Naive thymus-derived CD4-positive, alpha-beta T cell (primary cell): Measurements from ENCODE around the gene FKBP9. TPM values are rescaled to one million over a fixed set of nuclear protein-coding genes. Genes with fewer than 3 reads are reported as not detected.
"Not testable (repeated sequence)": the region's sequence is repeated elsewhere in the genome, so short reads cannot be mapped to it uniquely, and the experiment has no call there.

Source experiments
- ATAC-seq: fragments of 150-1000 bp; cut with Tn5 transposase; 2 replicates; pipeline ENCODE4 v1.10.0; 2021; ENCODE audit warnings: mild to moderate bottlenecking, moderate library complexity
- CTCF ChIA-PET: fragments of 350-600 bp; sonication (Branson Sonifier 250); formaldehyde crosslinking; loops from one replicate; lab custom pipeline; 2021; ENCODE audit warnings: antibody characterized with exemption; lab: Charles Lee
- POLR2A ChIA-PET: fragments of 350-600 bp; sonication (Branson Sonifier 250); formaldehyde crosslinking; loops from one replicate; lab custom pipeline; 2021; ENCODE audit warnings: antibody characterized with exemption, inconsistent platforms; lab: Charles Lee
- DNase-seq, 9 donors: peaks; one replicate each; pipeline versions ENCODE4 v3.0.0 to v3.0.0-alpha.2; 2020 to 2022; ENCODE audit warnings: mixed read lengths in 1 of 9
- H3K27ac ChIP-seq: one replicate; pipeline ENCODE4 v1.7.0; 2013; ENCODE audit warnings: mild to moderate bottlenecking, low read depth, low read length, moderate library complexity
- H3K27me3 ChIP-seq, 2 donors: one replicate each; pipeline ENCODE4 v1.7.0; 2013; ENCODE audit warnings: low read length in 2 of 2, mild to moderate bottlenecking in 2 of 2, moderate library complexity in 2 of 2; ENCODE audit not compliant: control insufficient read depth in 2 of 2, insufficient read depth in 2 of 2
- H3K36me3 ChIP-seq, 3 experiments: 1 replicate in 2 of 3; 2 replicates in 1 of 3; pipeline ENCODE4 v1.7.0; 2013; ENCODE audit warnings: low read length in 3 of 3, mild to moderate bottlenecking in 3 of 3, moderate library complexity in 1 of 3; ENCODE audit not compliant: insufficient read depth in 3 of 3, control insufficient read depth in 2 of 3
- H3K4me1 ChIP-seq, 2 donors: one replicate each; pipeline ENCODE4 v1.7.0; 2013; ENCODE audit warnings: low read length in 2 of 2, mild to moderate bottlenecking in 2 of 2, moderate library complexity in 1 of 2; ENCODE audit not compliant: control insufficient read depth in 2 of 2, insufficient read depth in 2 of 2
- H3K4me3 ChIP-seq: 2 replicates; pipeline ENCODE4 v1.7.0; 2013; ENCODE audit warnings: mild to moderate bottlenecking, low read length
- H3K9me3 ChIP-seq, 3 experiments: 1 replicate in 2 of 3; 2 replicates in 1 of 3; pipeline ENCODE4 v1.7.0; 2013; ENCODE audit warnings: low read length in 3 of 3; ENCODE audit not compliant: control insufficient read depth in 2 of 3
- H3K27ac Mint-ChIP-seq, 9 donors: one replicate each; pipeline ENCODE4 v1.8.0; 2020 to 2022; ENCODE audit warnings: mixed read lengths in 9 of 9, mild to moderate bottlenecking in 8 of 9, moderate library complexity in 5 of 9, inconsistent platforms in 2 of 9
- H3K27me3 Mint-ChIP-seq, 5 donors: one replicate each; pipeline ENCODE4 v1.8.0; 2021 to 2022; ENCODE audit warnings: mixed read lengths in 5 of 5, mild to moderate bottlenecking in 1 of 5
- H3K36me3 Mint-ChIP-seq, 5 donors: one replicate each; pipeline ENCODE4 v1.8.0; 2020 to 2022; ENCODE audit warnings: mixed read lengths in 5 of 5, mild to moderate bottlenecking in 3 of 5, inconsistent platforms in 1 of 5
- H3K4me1 Mint-ChIP-seq, 7 donors: one replicate each; pipeline ENCODE4 v1.8.0; 2020 to 2022; ENCODE audit warnings: mixed read lengths in 7 of 7, mild to moderate bottlenecking in 3 of 7, inconsistent platforms in 1 of 7
- H3K4me3 Mint-ChIP-seq, 10 donors: one replicate each; pipeline ENCODE4 v1.8.0; 2020 to 2022; ENCODE audit warnings: mild to moderate bottlenecking in 10 of 10, mixed read lengths in 10 of 10, moderate library complexity in 6 of 10, inconsistent platforms in 2 of 10
- H3K9me3 Mint-ChIP-seq, 11 donors: one replicate each; pipeline ENCODE4 v1.8.0; 2020 to 2022; ENCODE audit warnings: mixed read lengths in 11 of 11, mild to moderate bottlenecking in 4 of 11, inconsistent platforms in 1 of 11, moderate library complexity in 1 of 11
- intact Hi-C, 2 donors: fragments of 100-400 bp; cut with micrococcal nuclease; formaldehyde crosslinking; loops; one replicate each; pipeline ENCODE4 v1.15.1; 2023
- polyA plus RNA-seq, 2 donors: library from polyadenylated mRNA; unstranded; fragments of 300-500 nt; fragmentation: Illumina TruSeq; gene quantifications; one replicate each; pipeline ENCODE4 v1.2.3, GENCODE V29; 2021
- total RNA-seq, 6 experiments: library from RNA in 5 of 6; stranded (reverse) in 5 of 6; gene quantifications; 1 replicate in 5 of 6; 2 replicates in 1 of 6; pipeline ENCODE4 v1.2.3 and lab custom pipeline; 2021 to 2026

The FKBP9 gene
- total and polyA plus RNA-seq, 7 experiments from 2014 or later: 0.22 to 3.4 (median 0.64) TPM; not detected in 1

DNA sequence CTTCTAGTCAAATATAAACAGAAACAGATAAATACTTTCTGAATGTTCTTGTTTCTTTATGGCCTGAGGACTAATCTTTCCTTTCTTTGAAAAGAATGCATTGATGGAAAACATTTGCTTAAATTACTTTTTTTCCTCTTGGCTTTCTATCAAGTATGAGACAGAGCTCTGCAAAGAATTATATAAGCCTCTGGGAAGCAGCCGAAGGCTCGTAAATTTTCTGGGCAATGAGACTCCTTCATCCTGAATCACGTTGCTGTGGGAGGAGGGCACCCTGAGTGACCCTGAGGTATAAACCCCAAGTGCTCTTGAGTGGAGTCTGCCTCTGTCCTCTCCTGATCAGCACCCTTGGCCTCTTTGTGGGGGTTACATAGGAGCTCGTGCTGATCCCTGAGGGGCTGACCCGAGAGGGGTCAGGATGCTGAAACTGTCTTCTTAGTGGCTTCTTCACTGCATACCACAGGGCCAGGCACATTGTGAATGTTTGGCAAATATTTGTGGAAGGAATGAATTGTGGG, 33.9 kb downstream of the FKBP9 start:
- H3K9me3 ChIP-seq, POLR2A ChIA-PET, ATAC-seq, H3K4me3 Mint-ChIP-seq, H3K27me3 ChIP-seq, CTCF ChIA-PET, H3K9me3 Mint-ChIP-seq, DNase-seq, H3K4me1 ChIP-seq, H3K27ac Mint-ChIP-seq, H3K27ac ChIP-seq, H3K4me3 ChIP-seq, H3K36me3 ChIP-seq, intact Hi-C loops, H3K36me3 Mint-ChIP-seq: not testable (repeated sequence)
- Mint-ChIP-seq H3K27me3 (peaks cover 5 to 18% (median 11%) of the 10 kb centered on the region in 5 donors), H3K4me1 (peaks cover 0 to 37% (median 16%) of the 10 kb centered on the region in 7 donors)

DNA sequence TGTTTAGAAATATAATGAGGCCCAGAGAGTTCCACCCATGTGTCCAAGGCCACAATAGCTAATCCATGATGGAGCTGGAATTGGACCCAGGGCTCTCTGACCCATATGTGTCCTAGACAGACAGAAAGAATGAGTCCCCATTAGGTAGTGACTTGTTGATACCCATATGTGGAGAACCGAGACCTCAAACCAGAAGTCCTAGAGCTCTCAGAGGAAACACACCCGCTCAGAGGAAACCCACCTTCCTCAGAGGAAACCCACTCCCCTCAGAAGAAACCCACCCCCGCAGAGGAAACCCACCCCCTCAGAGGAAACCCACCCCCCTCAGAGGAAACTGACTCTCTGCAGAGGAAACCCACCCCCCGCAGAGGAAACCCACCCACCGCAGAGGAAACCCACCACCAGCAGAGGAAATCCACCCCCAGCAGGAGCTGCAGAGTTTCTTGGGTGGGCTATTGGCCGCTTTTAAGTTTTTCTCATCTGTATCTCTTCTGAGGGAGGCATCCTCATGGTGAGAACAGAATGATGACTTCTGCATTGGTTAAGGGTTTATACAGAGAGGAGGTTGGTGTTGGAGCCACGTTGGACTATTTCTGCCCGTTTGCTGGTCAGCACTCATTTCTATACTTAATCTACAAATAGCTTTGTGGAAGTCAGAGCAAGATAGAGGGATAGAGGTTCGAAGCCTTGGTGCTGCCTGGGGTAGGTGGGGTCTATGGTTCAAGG, 34.9 kb downstream of the FKBP9 start:
- H3K27me3 ChIP-seq, H3K9me3 Mint-ChIP-seq, H3K36me3 Mint-ChIP-seq, H3K9me3 ChIP-seq, H3K27ac Mint-ChIP-seq, H3K27ac ChIP-seq, H3K4me3 ChIP-seq, DNase-seq, H3K36me3 ChIP-seq, CTCF ChIA-PET, POLR2A ChIA-PET, intact Hi-C loops, H3K4me1 ChIP-seq: not testable (repeated sequence)
- Mint-ChIP-seq H3K4me1 (peaks cover 0 to 37% (median 16%) of the 10 kb centered on the region in 7 donors), H3K4me3 (peak overlapping the region in 6 of 10 donors; percentile 3 to 52 (median 38)), H3K27me3 (peaks cover 5 to 18% (median 11%) of the 10 kb centered on the region in 5 donors)
- ATAC-seq: peak; percentile 20

DNA sequence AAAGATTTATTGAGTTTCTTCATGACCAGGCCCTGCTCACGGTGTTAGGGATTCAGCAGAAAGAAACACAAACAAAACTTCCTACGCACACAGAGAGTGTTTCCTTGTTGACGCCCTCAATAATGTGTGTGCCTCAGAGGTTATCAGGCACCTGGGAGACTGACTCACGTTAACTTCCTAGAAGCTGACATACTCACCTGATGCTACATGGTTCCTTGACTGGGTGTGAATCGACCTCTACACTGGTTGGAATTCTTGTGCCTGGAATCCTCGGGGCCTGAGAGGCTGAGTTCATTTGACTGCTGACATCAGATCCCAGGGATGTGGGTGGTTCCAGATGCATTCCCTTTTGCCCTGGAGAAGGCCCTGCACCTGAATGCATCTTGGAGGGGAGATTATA, 35.5 kb downstream of the FKBP9 start:
- H3K4me3 ChIP-seq, H3K27me3 ChIP-seq, H3K27ac ChIP-seq, H3K9me3 Mint-ChIP-seq, POLR2A ChIA-PET, DNase-seq, H3K9me3 ChIP-seq, H3K36me3 Mint-ChIP-seq, H3K36me3 ChIP-seq, H3K4me1 ChIP-seq, CTCF ChIA-PET, ATAC-seq, intact Hi-C loops: not testable (repeated sequence)
- peak overlapping the region in 6 of 10 donors; percentile 5 to 52 (median 38) for H3K4me3 Mint-ChIP-seq
- peaks cover 0 to 37% (median 17%) of the 10 kb centered on the region in 7 donors for H3K4me1 Mint-ChIP-seq
- peaks cover 5 to 18% (median 11%) of the 10 kb centered on the region in 5 donors for H3K27me3 Mint-ChIP-seq
- peak overlapping the region in 1 of 9 donors; percentile 72 for H3K27ac Mint-ChIP-seq

DNA sequence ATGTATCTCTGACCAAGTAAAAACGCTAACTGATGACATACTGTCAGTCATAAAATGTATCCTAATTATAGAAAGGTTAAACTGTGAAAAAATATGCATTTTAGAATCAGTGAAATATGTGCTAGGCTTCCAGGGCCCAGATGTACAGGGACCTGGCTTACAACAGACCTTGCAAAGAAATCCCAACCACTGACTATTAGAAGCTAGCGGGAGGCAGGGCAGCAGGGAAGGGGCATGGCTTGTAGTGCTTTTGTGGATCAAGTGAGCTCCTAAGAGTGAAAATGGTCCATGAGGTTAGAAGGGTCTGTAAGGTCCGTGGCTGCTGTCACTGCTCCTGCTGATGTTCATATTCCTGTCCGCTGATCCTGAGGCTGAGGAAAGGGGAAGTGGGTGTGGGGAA, 40.7 kb downstream of the FKBP9 start:
- H3K9me3 Mint-ChIP-seq, DNase-seq, POLR2A ChIA-PET, H3K36me3 Mint-ChIP-seq, H3K36me3 ChIP-seq, H3K9me3 ChIP-seq, intact Hi-C loops, H3K27ac Mint-ChIP-seq, H3K4me3 ChIP-seq, ATAC-seq, CTCF ChIA-PET, H3K4me1 ChIP-seq, H3K27ac ChIP-seq, H3K27me3 ChIP-seq: not testable (repeated sequence)
- H3K4me1 Mint-ChIP-seq: peaks cover 5 to 18% (median 12%) of the 10 kb centered on the region in 7 donors
- H3K27me3 Mint-ChIP-seq: peaks cover 9 to 19% (median 14%) of the 10 kb centered on the region in 5 donors
- peak overlapping the region in 2 of 10 donors; percentile 46 to 61 for H3K4me3 Mint-ChIP-seq

DNA sequence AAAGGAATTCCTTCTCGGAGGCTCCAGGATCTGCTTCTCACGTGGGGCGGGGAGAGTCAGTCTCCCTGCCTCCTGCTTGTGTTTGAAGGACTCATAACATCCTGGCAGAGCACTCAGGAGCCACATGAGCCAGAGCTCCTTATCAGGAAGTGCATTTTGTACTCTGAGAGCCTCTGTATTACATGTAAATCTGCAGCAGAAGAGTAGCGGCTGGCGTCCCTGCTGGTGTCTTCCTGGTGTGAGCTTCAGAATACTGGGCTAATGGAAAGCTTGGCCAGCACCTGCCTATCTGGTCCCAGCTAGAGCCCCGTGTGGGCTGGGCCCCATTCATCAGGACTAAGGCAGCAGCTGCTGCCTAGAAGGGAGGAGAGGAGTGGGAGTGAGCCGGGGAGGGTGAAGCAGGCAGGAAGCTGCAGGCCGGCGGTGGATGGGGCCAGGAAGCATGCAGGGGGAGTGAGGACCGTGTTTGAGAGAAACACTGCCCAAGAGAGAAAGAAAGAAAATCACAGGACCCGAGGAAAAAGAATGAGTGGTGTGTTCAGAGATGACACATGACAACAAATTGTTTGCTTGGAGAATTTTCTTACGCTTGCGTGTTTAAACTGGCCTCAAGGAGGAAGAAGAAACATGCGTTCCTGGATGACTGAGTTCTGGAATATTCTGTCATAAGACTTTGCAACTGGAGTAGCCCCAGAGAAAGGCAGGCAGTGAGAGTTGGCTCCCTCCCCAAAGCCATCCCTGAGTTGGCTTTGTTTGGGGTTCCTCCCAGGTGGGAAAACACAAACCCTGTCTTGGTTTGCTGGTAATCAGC, 41.3 kb downstream of the FKBP9 start:
- H3K36me3 ChIP-seq, H3K9me3 Mint-ChIP-seq, H3K36me3 Mint-ChIP-seq, CTCF ChIA-PET, POLR2A ChIA-PET, H3K4me1 ChIP-seq, H3K4me3 ChIP-seq, H3K27me3 ChIP-seq, H3K27ac ChIP-seq, intact Hi-C loops, H3K9me3 ChIP-seq: not testable (repeated sequence)
- peak; percentile 52 for ATAC-seq
- Mint-ChIP-seq H3K27ac (peak overlapping the region in 1 of 9 donors; percentile 43), H3K4me3 (peak overlapping the region in 8 of 10 donors; percentile 14 to 63 (median 50)), H3K4me1 (peaks cover 5 to 13% (median 8%) of the 10 kb centered on the region in 7 donors), H3K27me3 (peaks cover 9 to 19% (median 14%) of the 10 kb centered on the region in 5 donors)
- DNase-seq: peak in 3 of 9 donors; percentile 10 to 18 (median 16)

DNA sequence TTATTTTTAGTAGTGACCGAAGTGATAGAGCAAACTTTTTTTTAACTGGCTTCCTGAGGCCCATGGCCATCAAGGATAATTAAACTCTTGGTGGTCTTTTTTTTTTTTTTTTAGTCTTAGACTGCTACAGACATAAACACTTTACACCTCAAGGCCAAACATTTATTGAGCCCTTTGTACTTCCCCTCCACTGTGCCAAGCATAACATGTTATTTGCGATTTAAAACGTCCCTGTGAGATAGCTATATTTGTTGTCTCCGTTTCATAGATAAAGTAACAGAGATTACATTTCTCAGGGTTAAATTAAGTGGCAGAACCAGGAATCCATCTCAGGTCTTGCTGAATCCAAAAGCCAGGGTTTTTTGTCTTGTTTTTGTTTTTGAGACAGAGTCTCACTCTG, 42.1 kb downstream of the FKBP9 start:
- DNase-seq, ATAC-seq, H3K27ac Mint-ChIP-seq, H3K27me3 ChIP-seq, H3K36me3 ChIP-seq, H3K9me3 Mint-ChIP-seq, H3K9me3 ChIP-seq, POLR2A ChIA-PET, H3K4me1 ChIP-seq, intact Hi-C loops, H3K27ac ChIP-seq, H3K4me3 ChIP-seq, H3K36me3 Mint-ChIP-seq: not testable (repeated sequence)
- CTCF ChIA-PET: interaction anchor here (0.6 kb wide), 1 partner anchor 50 kb away, joined by 3 read pairs; no protein-coding TSS in a partner anchor
- Mint-ChIP-seq H3K4me3 (peak overlapping the region in 1 of 10 donors; percentile 21), H3K27me3 (peaks cover 9 to 19% (median 14%) of the 10 kb centered on the region in 5 donors), H3K4me1 (peaks cover 5 to 13% (median 8%) of the 10 kb centered on the region in 7 donors)
